GM18519 (cell line): ENCODE results near the gene TMED6.
"Not testable (repeated sequence)": the region's sequence is repeated elsewhere in the genome, so short reads cannot be mapped to it uniquely, and the experiment has no call there.

ENCODE experiments used
- ATAC-seq: cut with Tn5 transposase; IDR thresholded peaks from one replicate; pipeline ENCODE4 v1.9.1; 2021; ENCODE audit warnings: mild to moderate bottlenecking, moderate library complexity; ENCODE audit not compliant: unreplicated experiment, low FRiP score

The TMED6 gene

DNA sequence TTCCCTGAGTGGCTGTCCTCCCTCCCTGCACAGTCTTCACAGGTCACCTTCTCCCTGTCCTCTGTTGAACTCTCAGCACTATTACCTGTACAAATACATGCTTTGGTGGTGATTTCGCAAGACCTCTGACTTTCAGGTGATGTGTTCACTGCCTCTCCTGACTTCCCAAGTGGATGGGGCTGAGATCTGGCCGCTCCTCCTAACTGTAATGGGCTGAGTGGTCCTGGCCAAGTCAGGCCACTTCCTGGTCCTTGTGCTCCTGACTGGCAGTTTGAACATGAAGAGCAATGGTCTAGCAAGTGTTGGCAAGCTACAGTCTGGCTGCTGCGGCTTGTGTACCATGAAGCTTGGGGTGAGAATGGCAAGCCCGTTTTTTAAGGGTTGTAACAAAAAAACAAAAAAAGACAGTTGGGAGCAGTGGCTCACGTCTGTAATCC lies 11.7 kb upstream of the TMED6 start:
- no peak for ATAC-seq

DNA sequence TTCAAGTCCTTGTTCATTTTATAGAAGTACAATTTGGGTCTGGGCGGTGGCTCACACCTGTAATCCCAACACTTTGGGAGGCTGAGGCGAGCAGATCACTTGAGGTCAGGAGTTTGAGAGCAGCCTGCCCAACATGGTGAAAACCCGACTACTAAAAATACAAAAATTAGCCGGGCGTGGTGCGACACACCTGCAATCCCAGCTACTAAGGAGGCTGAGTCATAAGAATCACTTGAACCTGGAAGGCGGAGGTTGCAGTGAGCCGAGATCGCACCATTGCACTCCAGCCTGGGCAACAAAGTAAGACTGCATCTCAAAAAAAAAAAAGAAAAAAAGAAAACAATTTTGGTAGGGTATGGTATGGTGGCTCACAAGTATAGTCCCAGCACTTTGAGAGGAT lies 8.5 kb upstream of the TMED6 start:
- not testable (repeated sequence) for ATAC-seq

DNA sequence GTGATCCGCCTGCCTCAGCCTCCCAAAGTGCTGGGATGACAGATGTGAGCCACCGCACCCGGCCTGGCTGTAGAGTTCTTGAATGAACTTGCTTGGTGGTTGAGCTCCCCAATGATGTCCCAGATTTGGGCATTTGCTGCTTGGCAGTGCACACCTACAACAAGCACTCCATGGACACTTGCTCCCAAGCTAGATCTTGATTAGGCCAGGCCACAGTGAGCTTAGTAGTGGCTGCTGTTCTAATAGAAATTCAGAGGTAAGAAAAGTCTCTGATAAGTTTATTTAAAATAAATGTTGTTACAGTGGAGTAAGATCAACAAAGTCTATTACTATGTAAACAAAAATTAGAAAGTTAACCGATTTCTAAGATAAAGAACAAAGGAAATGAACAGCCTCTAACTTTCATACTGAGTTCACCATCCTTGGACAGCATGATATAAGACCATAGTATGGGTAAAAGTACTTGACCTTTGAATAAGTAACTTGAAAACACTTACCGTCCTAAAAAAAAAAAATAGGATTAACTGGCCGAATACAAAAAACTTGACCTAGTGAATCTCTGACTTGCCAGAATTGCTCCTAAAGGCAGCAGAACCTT lies 951 bp downstream of the TMED6 start:
- no peak for ATAC-seq

DNA sequence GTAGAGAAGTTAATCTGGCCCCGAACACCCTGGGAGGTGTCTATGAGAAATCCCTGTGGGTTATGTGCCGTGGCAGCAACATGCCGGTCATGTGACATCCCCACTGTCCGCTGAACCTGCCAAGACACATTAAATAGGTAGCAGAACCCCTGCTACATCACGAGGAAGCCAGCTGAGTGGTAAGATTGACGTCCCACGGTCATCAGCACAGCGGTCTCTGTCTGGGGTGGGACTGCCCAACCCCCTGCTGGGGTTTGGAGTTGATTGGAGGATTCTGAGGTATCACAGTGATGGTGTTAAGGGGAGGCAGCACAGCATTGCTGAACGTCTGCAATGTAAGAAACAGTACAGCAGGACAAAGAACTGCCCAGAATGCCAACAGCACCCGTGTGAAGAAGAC lies 2.0 kb downstream of the TMED6 start:
- ATAC-seq, result no peak

- no peak for ATAC-seq
Measured at GRCh38 chr16:69348222-69348621, 3.4 kb downstream of the TMED6 start.

DNA sequence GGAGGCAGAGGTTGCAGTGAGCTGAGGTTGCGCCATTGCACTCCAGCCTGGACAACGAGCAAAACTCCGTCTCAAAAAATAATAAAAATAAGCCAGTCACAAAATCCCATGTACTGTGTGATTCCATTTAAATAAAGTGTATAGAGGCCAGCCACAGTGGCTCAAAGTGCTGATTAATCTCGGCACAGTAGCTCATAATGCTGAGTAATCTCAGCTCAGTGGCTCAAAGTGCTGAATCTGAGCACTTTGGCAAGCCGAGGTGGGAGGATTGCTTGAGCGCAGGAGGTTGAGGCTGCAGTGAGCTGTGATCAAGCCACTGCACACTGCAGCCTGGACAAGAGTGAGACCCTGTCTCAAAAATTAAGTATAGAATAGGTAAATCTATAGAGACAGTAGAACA lies 4.9 kb downstream of the TMED6 start:
- no peak for ATAC-seq

GRCh38 chr16:69345923-69346322 lies 5.7 kb downstream of the TMED6 start:
- ATAC-seq, result no peak

GRCh38 chr16:69344171-69344570 lies 7.4 kb downstream of the TMED6 start:
- no peak for ATAC-seq

- ATAC-seq, result peak; percentile 3
Measured at GRCh38 chr16:69340095-69340644, 11.4 kb downstream of the TMED6 start.

- peak; percentile 57 for ATAC-seq
Measured at GRCh38 chr16:69339289-69340094, 12.1 kb downstream of the TMED6 start, which contains the start of the genes COG8 and NIP7. Gene COG8 (minus strand): TSS chr16:69339564. CDS start chr16:69339552, 12 bp downstream. Gene NIP7 (plus strand): TSS chr16:69339772. CDS start chr16:69339830, 58 bp downstream.

DNA sequence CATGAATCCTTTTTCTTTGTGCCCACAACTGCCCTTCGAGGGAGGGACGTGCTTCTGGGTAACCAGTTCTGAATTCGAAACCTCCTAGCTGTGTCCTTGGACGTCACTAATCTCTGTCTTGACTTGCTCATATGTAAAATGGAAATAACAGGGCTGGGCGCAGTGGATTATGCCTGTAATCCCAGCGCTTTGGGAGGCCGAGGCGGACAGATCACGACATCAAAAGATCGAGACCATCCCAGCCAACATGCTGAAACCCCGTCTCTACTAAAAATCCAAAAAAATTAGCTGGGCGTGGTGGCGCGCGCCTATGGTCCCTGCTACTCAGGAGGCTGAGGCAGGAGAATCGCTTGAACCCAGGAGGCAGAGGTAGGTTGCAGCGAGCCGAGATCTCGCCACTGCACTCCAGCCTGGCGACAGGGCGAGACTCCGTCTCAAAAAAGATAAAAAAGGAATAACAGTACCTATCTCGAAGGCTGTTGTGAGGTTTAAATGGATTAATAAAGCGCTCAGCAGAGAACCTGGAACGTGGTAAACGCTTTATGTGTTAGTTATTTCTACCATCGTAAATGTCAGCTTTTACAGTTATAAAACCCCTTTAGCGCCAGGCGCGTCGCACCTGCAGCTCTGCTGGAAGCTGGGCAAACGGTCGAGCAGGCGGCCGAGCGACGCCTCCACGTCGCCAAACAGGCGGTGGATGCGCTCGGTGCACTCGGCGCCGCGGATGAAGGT lies 12.9 kb downstream of the TMED6 start:
- no peak for ATAC-seq

DNA sequence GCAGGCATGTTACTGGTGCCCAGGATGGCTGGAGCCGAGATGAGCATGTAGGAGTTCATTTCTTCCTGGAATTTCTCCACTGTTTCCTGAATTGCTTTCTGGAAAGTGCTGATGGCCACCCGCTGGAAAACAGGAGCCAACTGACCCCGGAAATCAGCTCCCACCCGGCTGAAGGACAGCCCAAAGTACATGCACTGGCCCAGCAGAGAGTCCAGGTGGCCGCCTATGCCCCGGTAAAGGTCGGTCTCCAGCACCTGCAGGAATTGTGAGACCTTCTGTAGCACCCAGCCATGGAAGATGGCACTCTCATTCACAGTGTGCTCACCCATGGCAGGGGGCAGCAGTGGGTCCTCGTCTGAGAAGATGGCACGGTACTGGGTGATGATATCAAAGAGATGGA lies 16.9 kb downstream of the TMED6 start:
- no peak for ATAC-seq

DNA sequence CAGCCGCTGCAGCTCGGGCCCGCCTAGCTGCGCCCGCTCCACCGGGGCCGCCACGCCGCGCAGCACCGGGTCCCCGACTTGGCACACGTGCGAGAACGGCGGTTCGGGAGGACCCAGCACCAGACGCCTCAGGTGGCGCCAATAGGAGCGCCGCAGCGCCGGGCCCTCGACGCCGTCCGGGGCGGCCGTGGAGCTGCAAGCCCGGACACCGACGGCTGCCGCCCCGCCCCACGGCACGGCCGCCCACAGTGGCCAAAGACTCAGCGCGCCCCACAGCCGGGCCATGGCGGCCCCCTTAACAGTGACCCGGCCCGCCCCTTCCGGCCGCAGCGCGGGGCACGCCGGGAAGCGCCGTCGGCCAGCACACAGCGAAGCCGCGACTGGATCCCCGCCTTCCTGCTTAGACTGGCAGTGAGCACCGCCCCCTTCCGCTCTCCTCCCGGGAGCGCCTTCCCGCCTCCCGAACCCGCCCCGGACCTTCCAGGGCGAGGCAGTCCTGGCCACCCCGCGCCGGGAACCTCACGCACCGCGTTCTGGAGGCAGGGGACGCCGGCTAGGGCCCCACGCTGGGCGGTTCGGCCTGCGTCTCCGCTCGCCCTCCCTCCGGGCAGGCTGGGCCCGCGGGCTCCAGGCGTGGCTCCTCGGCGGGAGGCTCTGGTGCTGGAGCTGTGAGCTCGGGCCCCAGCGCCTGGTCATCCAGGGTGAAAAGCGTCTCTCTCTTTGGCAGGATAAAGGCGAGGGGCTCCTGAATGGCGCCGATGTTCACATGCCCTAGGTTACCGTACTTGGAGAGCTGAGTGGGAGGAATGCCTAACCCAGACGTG lies 21.1 kb downstream of the TMED6 start, which contains the start of gene PDF:
TSS of gene PDF (minus strand) at position 303 of the 824 bp plus-strand sequence. CDS start at position 285, 18 bp downstream.
- ATAC-seq, result peak; percentile 73

DNA sequence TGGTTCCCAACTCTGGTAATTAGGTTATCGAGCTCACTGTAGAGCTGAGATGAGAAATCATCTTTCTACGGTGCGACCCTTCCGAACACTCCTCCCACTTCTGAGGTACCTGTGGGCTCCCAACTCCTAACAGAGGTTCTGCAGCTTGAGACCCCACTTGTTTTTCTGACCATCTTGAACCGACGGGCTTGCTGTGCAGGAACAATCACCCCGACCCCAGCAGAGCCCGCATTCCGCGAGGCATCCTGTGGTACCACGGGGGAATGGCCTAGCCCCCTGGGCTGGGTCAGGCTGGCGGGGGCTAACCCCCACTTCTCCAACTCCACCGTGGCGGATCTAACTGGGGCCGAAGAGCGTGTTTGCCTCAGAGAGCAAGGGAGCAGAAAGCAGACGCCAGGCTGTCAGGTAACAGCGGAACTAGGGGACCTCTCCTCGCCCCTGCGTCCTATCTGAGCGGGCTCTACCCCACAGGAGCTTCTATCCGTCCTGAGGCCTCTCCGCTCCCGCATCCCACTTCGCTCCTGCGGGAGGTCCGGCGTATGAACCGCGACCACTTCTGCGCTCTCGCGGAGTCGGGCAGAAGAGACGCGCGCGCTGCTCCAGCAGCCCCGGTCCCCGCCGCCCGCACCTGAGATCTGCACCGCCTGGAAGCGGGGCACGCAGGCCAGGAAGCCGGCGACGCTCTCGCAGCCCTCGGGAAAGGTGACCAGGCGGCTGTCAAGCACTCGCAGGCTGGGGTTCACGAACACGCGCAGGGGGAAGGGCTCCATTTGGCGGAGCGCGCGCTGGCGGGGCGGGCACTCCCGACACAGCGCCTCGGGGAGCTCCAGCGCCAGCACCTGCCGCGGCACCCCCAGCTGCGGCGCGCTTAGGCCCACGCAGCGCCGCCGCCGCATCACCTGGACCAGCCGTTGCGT lies 22.0 kb downstream of the TMED6 start:
- no peak for ATAC-seq

GRCh38 chr16:69328854-69329316 lies 22.7 kb downstream of the TMED6 start:
- no peak for ATAC-seq

- no peak for ATAC-seq
Measured at GRCh38 chr16:69327585-69328310, 23.8 kb downstream of the TMED6 start.

GRCh38 chr16:69326172-69326873 lies 25.3 kb downstream of the TMED6 start:
- ATAC-seq, result no peak

- no peak for ATAC-seq
Measured at GRCh38 chr16:69325784-69326171, 25.8 kb downstream of the TMED6 start.
